NCI-H82 (cell line): ENCODE measurements around the gene CBX8.

ENCODE experiments used
- DNase-seq: peaks from one replicate; lab custom pipeline; 2025; lab: John Stamatoyannopoulos, UW

CBX8 gene

DNA sequence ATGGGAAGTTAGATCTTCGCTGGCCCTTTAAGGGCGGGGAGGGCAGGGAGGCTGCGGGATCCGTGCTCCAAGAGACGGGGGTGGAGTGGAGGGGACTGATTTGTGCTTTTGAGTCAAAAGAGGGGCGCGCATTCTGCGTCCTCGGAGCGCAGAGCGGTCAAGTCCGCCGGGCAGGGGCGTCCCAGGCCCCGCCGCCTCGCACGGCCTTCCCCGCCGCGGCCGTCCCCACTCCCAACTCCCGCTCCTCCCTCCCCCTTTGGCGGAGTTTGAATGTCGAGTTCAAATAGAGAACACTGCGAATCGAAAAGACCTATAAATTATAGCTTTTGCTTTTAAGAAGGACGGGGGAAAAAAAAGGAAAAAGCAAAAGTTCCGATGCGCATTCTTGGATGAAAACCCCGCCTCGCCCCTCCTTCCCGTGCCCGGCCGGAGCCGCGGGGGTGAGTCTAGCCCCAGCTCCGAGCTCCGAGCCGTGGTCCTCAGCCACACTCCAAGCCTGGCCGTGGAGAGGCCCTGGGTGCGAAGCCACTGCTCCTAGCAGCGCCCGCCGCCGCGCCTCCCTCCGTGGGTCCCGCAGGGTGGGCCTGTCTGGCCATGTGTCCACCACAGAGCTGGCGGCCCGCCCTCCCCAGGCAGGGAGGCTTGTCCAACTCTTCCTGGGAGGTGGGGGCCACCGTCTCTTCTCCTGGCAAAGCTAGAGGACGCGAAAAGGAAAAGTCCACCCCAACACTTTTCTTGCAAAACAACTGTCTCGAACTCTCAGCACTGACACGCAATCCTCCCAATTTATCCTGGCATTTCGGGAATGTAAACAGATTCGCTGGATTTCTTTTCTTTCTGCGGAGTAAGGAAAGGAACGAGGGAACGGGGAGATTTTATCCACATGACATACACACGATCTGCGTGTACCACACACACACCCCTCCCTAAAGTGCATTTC, 3.6 kb downstream of the CBX8 start:
- DNase-seq = peak; percentile 43

- DNase-seq = no peak
These were observed 4.5 kb downstream of the CBX8 start for GRCh38 chr17:79792341-79792871.

GRCh38 chr17:79791735-79792161, 5.1 kb downstream of the CBX8 start:
- no peak for DNase-seq

DNA sequence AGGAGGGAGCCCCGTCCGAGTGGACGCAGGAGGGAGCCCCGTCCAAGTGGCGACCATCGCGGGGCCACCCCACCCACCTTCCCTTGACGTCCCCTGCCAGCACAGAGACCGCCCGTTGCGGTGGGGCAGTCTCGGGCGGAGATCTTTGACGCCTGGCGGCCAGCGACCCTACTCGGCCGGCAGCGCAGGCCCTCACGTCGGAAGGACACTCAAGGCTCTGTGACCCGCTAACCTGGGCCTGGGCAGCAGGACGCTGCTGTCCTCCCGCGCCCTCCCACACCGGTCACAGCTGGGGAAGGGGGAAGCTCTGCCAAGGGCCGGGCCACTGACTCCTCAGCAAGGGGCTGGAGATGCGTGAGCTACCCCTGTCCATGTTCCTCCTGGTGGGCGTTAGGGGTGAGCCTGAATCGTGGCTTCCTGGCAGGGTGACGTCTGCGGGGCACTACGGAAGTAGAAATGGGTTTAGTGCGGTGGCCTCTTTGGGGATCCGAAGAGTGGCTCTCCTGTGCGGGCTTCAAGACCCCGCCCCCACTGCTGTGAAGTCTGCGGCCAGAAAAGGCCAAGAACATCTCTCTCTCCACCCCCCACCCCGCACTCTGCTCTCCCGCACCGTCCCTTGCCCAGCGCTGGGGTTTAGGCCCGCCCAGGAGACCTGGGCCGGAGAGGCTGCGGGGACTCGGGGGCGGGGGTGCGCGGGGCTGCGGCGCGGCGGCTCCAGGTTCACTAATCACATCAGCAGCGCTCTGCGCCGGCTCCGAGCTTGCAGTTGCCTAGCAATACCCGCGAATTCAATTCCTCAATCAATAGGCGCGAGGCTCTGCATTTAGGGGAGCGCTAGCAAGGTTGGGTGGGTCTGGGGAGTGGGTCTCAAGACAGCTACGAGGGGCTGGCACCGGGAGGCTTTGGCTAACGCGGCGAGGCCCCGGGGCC, 5.8 kb downstream of the CBX8 start:
- peak; percentile 66 for DNase-seq

DNA sequence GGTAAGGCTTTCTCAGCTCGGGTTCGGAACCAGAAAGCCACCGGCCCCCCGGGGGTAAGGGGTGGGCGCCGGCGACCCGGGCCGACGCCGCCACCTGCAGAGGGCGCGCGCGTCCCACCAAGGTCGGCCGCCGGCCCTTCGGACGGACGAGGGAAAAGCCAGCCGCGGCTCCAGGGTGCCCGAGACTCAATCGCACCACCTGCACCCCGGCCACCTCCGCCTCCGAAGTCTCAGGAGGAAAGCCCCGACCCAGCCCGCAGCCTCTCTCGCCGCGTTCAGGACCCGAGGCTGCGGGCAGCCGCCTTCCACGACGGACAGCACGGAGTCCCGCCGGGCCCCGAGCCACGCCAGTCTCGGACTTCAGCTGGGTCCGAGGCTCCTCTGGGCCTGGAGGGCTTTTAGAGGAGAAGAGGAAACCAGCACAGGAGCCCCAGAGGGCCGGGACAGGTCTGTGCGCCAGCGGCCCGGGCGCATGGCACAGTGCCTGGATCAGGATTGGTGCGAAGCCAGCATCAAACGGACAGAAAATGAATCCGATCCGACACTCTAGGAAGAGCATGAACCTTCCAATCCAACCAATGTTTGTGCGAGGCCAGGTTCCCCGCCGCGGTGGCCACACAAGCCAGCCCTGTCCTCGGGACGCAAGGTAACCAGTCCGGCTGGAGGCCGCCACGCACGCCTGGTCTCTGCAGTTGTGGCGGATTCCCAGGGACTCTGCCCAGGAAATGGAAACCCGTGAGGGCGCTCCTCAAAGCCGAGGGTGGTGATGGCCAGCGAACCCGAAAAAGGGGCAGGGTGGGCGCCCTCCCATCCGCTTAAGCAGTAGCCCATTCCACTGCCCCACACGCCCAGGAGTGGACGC, 6.7 kb downstream of the CBX8 start:
- DNase-seq = peak; percentile 78

DNA sequence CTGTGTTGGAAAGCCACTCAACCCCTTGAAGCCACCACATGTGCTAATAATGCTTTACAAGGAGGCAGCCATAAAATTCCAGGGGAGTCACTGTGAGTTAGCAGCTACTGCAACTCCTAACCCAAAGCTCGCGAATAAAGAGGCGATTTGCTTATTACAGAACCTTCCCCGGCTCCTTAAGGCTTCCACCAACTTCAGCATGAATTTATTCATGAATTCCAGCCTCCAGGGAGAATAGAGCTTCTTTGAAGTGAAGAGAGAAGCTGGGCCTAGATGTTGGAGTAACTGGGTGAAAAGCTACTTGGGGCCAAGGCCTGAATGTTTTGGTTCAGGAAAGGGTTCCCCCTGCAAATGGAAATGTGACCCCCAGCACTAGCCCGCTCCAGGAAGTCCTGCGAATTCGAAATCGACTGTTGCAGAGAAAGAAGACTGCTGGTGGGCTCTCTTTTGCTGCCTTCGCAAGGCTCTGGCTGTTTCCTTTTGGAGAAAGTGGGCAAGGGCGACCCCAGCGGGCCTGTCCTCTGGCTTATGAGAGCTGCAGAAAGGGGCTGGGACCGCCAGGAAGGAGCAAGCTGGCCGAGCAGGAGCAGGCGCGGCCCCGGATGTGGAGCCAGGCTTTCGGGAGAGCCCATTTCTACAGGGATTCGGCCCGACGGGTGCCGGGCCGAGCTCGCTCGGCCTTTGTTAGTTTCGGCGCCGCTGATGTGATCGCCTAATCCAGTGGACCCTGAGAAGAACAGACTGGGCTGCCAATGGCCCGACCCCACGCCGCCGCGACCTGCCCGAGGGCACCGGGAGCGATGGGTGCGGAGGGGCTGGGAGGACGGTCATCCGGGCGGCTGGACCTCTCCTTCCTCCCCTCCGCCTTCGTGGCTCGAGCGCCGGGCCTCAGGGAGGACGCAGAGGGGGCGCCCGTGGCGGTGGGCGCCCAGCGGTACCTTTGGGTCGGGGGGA, 7.6 kb downstream of the CBX8 start:
- DNase-seq = peak; percentile 64

GRCh38 chr17:79788455-79788854, 8.4 kb downstream of the CBX8 start:
- DNase-seq = no peak

- no peak for DNase-seq
These were observed 9.8 kb downstream of the CBX8 start for GRCh38 chr17:79786930-79787643.

- DNase-seq = no peak
These were observed 10.7 kb downstream of the CBX8 start for GRCh38 chr17:79785900-79786810.

DNA sequence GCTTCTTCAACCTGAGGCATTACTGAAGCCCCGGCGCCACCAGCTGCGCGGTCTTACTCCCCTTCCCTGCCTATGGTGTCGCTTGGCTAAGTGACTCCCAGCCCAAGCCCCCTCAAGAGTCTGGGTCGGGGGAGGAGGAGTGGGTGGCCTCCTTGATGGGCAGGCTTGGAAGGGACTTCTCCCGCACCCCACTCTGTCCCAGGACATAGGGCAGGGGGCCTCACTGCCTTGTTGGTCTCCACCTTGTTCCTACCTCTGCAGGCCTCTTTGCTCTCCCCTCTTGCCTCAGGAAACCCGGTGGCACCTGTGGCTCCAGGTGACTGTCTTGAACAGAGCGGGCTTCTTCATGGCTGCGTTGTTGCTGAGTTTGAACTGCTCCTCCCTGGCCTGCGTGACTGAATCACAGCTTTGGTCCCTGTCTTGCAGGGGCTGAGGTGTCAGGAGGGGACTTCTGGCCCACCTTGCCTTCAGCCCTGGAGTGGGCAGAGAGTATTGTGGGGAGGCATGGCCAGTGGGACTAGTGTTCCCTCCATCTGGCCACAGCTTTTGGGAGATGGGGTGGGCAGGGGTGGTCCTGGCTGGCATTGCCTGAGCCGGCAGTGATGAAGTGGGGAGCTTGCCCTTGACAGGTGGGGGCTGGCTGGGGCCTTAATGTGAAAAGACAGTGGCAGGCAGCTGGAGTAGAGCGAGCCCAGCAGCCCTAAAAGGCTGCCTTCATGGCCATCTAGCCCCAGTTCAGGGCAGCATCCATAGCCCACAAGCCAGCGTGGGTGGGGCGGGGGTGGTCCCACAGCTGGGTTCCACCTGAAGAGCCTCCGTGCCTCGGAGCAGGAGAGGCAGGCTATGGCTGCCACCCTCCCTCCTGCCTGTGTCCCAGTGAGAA, 11.6 kb downstream of the CBX8 start:
- no peak for DNase-seq

DNA sequence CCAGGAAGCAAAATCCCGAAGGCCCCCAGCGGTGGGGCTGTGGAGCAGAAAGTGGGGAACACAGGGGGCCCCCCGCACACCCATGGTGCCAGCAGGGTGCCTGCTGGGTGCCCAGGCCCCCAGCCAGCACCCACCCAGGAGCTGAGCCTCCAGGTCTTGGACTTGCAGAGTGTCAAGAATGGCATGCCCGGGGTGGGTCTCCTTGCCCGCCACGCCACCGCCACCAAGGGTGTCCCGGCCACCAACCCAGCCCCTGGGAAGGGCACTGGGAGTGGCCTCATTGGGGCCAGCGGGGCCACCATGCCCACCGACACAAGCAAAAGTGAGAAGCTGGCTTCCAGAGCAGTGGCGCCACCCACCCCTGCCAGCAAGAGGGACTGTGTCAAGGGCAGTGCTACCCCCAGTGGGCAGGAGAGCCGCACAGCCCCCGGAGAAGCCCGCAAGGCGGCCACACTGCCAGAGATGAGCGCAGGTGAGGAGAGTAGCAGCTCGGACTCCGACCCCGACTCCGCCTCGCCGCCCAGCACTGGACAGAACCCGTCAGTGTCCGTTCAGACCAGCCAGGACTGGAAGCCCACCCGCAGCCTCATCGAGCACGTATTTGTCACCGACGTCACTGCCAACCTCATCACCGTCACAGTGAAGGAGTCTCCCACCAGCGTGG, 12.4 kb downstream of the CBX8 start:
- no peak for DNase-seq

- DNase-seq = no peak
These were observed 13.0 kb downstream of the CBX8 start for GRCh38 chr17:79783891-79784290.

DNA sequence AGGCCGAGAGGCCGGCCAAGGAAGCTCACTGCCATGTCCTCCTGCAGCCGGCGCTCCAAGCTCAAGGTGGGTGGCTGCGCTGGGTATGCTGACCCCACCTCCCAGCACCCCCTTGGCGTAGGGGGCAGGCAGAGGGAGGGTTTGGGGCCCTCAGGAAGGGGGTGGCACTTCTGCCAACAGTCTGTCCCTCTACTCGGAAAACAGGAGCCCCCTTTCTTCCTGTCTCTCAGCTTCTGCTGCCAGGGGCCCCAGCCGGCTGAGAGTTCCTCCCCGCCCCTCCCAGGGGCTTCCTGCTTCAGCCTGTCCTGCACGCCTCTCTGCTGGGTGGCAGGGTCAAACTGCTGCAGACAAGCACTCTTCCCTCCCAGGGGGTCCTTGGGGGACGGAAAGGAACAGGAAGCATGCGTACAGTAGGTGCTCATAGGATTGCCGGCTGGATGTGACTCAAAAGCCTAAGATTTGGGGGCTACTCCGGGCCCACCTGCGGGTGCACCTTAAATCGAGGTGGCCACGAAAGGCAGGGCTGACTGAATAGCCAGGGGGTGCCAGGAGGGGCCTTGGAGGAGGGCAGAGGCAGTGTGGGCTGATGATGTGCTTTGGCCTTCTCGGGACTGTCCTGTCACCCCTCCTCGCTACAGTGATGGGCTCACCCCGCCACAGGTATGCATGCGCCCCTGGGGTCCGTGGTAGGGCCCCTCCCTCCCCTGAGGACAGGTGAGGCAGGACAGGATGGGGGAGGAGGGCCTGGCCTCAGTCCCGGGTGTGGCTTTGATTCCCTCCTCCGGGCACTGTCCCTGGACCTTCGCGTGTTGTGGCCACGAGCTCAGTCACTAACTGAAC, 14.9 kb downstream of the CBX8 start:
- DNase-seq = no peak

GRCh38 chr17:79781012-79781650, 15.7 kb downstream of the CBX8 start:
- no peak for DNase-seq

DNA sequence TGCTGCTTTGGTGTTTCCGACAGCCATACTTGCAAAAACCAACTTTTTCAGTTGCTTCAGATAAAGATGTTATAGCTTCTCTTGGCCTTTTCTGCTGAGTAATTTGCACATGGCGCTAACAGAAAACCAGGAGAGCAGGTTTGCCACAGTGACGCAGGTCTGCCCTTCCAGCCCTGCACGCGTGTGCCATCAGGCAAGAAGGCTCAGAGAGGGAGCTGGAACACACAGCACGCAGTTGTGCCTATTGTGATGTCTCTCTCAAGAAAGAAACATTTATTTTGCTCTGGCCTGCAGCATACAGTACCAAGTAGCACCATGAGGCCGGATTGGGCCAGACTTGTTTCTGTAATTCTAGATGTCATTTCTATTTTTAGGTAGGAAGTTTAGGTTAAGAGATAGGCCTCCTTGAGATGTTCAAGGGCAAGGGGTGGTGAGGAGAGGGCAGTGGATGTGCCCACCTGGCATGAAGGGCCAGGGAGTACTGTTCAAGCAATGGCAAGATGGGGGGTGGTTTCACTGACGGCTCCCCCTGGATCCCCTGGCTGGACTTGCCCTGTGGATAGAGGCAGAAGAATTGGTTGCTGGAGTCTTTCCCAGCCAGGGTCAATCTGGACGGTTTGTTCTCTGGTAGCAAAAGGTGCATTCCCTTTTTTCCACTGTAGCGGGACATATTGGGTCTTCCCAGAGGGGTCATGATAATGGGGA, 17.1 kb downstream of the CBX8 start:
- DNase-seq = no peak
